COR-L47 (cell line): Measurements from ENCODE around the gene ELAC2.
A peak's percentile ranks its signal among the peaks of the same experiment; 100 is the strongest.
"Not testable (repeated sequence)": the region's sequence is repeated elsewhere in the genome, so short reads cannot be mapped to it uniquely, and the experiment has no call there.

Source experiments
- DNase-seq: peaks from one replicate; lab custom pipeline; 2025; lab: John Stamatoyannopoulos, UW

ELAC2 gene

GRCh38 chr17:12990041-12990808 lies 27.6 kb downstream of the ELAC2 start:
- DNase-seq = no peak

- DNase-seq = no peak
Measured at GRCh38 chr17:12987120-12987519, 30.7 kb downstream of the ELAC2 start.

- DNase-seq = no peak
Measured at GRCh38 chr17:12985431-12986293, 32.2 kb downstream of the ELAC2 start.

GRCh38 chr17:12983991-12984884 lies 33.6 kb downstream of the ELAC2 start:
- no peak for DNase-seq

- no peak for DNase-seq
Measured at GRCh38 chr17:12982224-12982623, 35.6 kb downstream of the ELAC2 start.

- no peak for DNase-seq
Measured at GRCh38 chr17:12979826-12980500, 37.9 kb downstream of the ELAC2 start.

GRCh38 chr17:12979246-12979645 lies 38.6 kb downstream of the ELAC2 start:
- no peak for DNase-seq

GRCh38 chr17:12978787-12979186 lies 39.0 kb downstream of the ELAC2 start:
- DNase-seq = not testable (repeated sequence)

- no peak for DNase-seq
Measured at GRCh38 chr17:12977008-12977751, 40.6 kb downstream of the ELAC2 start.

GRCh38 chr17:12974005-12974531 lies 43.8 kb downstream of the ELAC2 start:
- DNase-seq = no peak

- DNase-seq = peak; percentile 3
Measured at GRCh38 chr17:12973496-12974004, 44.3 kb downstream of the ELAC2 start.

- no peak for DNase-seq
Measured at GRCh38 chr17:12967962-12968361, 49.9 kb downstream of the ELAC2 start.

GRCh38 chr17:12966413-12966812 lies 51.4 kb downstream of the ELAC2 start:
- no peak for DNase-seq

- no peak for DNase-seq
Measured at GRCh38 chr17:12965988-12966387, 51.8 kb downstream of the ELAC2 start.

GRCh38 chr17:12964840-12965239 lies 53.0 kb downstream of the ELAC2 start:
- DNase-seq = no peak

GRCh38 chr17:12964162-12964561 lies 53.7 kb downstream of the ELAC2 start:
- no peak for DNase-seq

GRCh38 chr17:12963505-12963904 lies 54.3 kb downstream of the ELAC2 start:
- no peak for DNase-seq

GRCh38 chr17:12961655-12962054 lies 56.2 kb downstream of the ELAC2 start:
- no peak for DNase-seq

GRCh38 chr17:12959441-12959840 lies 58.4 kb downstream of the ELAC2 start:
- no peak for DNase-seq

- DNase-seq = no peak
Measured at GRCh38 chr17:12958786-12959185, 59.0 kb downstream of the ELAC2 start.
